Pancreas (tissue), 10 donors: ENCODE results near the gene ASXL3. TPM values are rescaled to one million over a fixed set of nuclear protein-coding genes. Genes with fewer than 3 reads are reported as not detected.

Experiments used
- ATAC-seq, 4 donors: fragments of 200-7000 bp; cut with Tn5 transposase; one replicate each; pipeline versions ENCODE4 v1.8.0 to v1.9.1; 2020; ENCODE audit warnings: mild to moderate bottlenecking in 4 of 4, moderate library complexity in 4 of 4
- DNase-seq, 6 donors: peaks; one replicate each; pipeline ENCODE4 v3.0.0-alpha.2; 2020
- FAIRE-seq: peaks from 2 replicates; lab custom pipeline; 2012; peaks lifted over from hg19 to GRCh38; lab: Jason Lieb, UNC
- H3K27ac ChIP-seq, 4 donors: fragments of 200-600 bp; sonication (generic); 1 replicate in 3 of 4; 2 replicates in 1 of 4; pipeline versions ENCODE4 v1.5.0 to v1.8.0; 2020
- H3K27me3 ChIP-seq, 4 donors: fragments of 200-600 bp; one replicate each; pipeline ENCODE4 v1.8.0; 2021
- H3K36me3 ChIP-seq, 3 donors: fragments of 200-600 bp; sonication (generic) in 1 of 3; one replicate each; pipeline versions ENCODE4 v1.5.0 to v1.8.0; 2020 to 2021
- H3K4me1 ChIP-seq, 3 donors: fragments of 200-600 bp; one replicate each; pipeline ENCODE4 v1.8.0; 2021
- H3K4me3 ChIP-seq, 4 donors: fragments of 200-600 bp; sonication (generic) in 2 of 4; one replicate each; pipeline versions ENCODE4 v1.5.0 to v1.8.0; 2020 to 2021
- H3K9me3 ChIP-seq, 4 donors: fragments of 200-600 bp; one replicate each; pipeline ENCODE4 v1.8.0; 2021
- CTCF ChIP-seq, 4 donors: fragments of 200-600 bp; sonication (generic) in 3 of 4; IDR thresholded peaks; one replicate each; pipeline versions ENCODE4 v1.5.0 to v1.8.0; 2021; ENCODE audit warnings: antibody characterized with exemption in 4 of 4
- WGBS, 2 donors: extraction: QIAGEN DNeasy Blood & Tissue Kit; methylation state at CpG; one replicate each; pipeline ENCODE4 v1.1.7; 2013; 5-methylcytosine and 5-hydroxymethylcytosine counted together
- intact Hi-C, 3 donors: fragments of 100-400 bp; cut with DNase I; formaldehyde crosslinking; loops; one replicate each; pipeline versions ENCODE4 v1.11.1 to v1.14.2; 2022
- polyA plus RNA-seq, 2 donors: library from polyadenylated mRNA; stranded (reverse); fragments of 200-250 nt; gene quantifications; one replicate each; pipeline ENCODE4 v1.2.3, GENCODE V29; 2013
- total RNA-seq, 6 donors: library from RNA; stranded (reverse); fragmentation: NEBNext Ultra II Directional in 4 of 6; extraction: Animal tissue kit (Norgen Biotek cat#: 25700) in 4 of 6; gene quantifications; one replicate each; pipeline versions ENCODE4 v1.2.1 to v1.2.4, GENCODE V29; 2021 to 2023
- donor health status: healthy with polysubstance abuse.
- donor health status: DM: no; HTN: no; CAD: no; lungs with moderate emphysema.
- donor health status: DM: no; HTN: no; CAD: no.
- donor health status: control.
- donor health status: control.
- donor health status: Bipolar disorder and iron deficiency.
- donor health status: DM: yes; HTN: yes; CAD: no.
- donor health status: DM: no; HTN: no; CAD: no.
- donor health status: DM: no; HTN: no; CAD: no.
- donor health status: DM: yes; HTN: yes; CAD: no.

The ASXL3 gene
- total and polyA plus RNA-seq, 8 donors = 0.49 to 2.5 (median 1.6) TPM

GRCh38 chr18:33710269-33710668 lies 132.2 kb downstream of the ASXL3 start:
- Histone ChIP-seq H3K36me3 (no peaks in the 10 kb centered on the region), H3K27ac (no peak overlapping the region), H3K27me3 (no peaks in the 10 kb centered on the region), H3K9me3 (no peaks in the 10 kb centered on the region), H3K4me3 (no peak overlapping the region), H3K4me1 (no peaks in the 10 kb centered on the region)
- no peak for TF ChIP-seq CTCF (IDR thresholded peaks at IDR 0.05)
- DNase-seq (no peak), FAIRE-seq (no peak), ATAC-seq (no peak)
- WGBS, 2 donors = 66 to 83% methylated on average over 2 of the region's 2 CpGs
- intact Hi-C loops = no loop called here

- no peaks in the 10 kb centered on the region for H3K9me3 ChIP-seq
- intact Hi-C loops = no loop called here
- WGBS, 2 donors = 70 to 86% methylated on average over 2 of the region's 2 CpGs
Measured at GRCh38 chr18:33711514-33711913, 133.5 kb downstream of the ASXL3 start.

GRCh38 chr18:33712719-33713118 lies 134.7 kb downstream of the ASXL3 start:
- H3K27ac ChIP-seq = no peak overlapping the region
- intact Hi-C loops = no loop called here
- no peaks in the 10 kb centered on the region for H3K4me1 ChIP-seq
- TF ChIP-seq CTCF (IDR thresholded peaks at IDR 0.05) = no peak
- FAIRE-seq = no peak
- H3K4me3 ChIP-seq = no peak overlapping the region
- no peaks in the 10 kb centered on the region for H3K9me3 ChIP-seq
- ATAC-seq = no peak
- no peaks in the 10 kb centered on the region for H3K36me3 ChIP-seq
- no peak for DNase-seq
- 58 to 64% methylated on average over 4 of the region's 4 CpGs for whole genome bisulfite sequencing, 2 donors
- H3K27me3 ChIP-seq = no peaks in the 10 kb centered on the region

More at GRCh38 chr18:33711514-33711913, 133.5 kb downstream of the ASXL3 start:
- FAIRE-seq (no peak), ATAC-seq (no peak), DNase-seq (no peak)
- H3K36me3 ChIP-seq = no peaks in the 10 kb centered on the region
- no peaks in the 10 kb centered on the region for H3K4me1 ChIP-seq
- H3K27ac ChIP-seq = no peak overlapping the region
- H3K4me3 ChIP-seq = no peak overlapping the region
- TF ChIP-seq CTCF (IDR thresholded peaks at IDR 0.05) = no peak
- H3K27me3 ChIP-seq = no peaks in the 10 kb centered on the region

- Histone ChIP-seq H3K27ac (no peak overlapping the region), H3K4me3 (no peak overlapping the region), H3K27me3 (no peaks in the 10 kb centered on the region), H3K36me3 (no peaks in the 10 kb centered on the region), H3K9me3 (no peaks in the 10 kb centered on the region), H3K4me1 (no peaks in the 10 kb centered on the region)
- no peak for DNase-seq
- TF ChIP-seq CTCF (IDR thresholded peaks at IDR 0.05) = no peak
- ATAC-seq = peak in 1 of 4 donors; percentile 46
- intact Hi-C loops = no loop called here
- FAIRE-seq = no peak
- 74 to 78% methylated on average over 4 of the region's 4 CpGs for WGBS, 2 donors
Measured at GRCh38 chr18:33716061-33716683, 138.2 kb downstream of the ASXL3 start.

GRCh38 chr18:33717339-33717738 lies 139.3 kb downstream of the ASXL3 start:
- FAIRE-seq (no peak), DNase-seq (no peak), ATAC-seq (no peak)
- intact Hi-C loops = no loop called here
- Histone ChIP-seq H3K4me1 (no peaks in the 10 kb centered on the region), H3K27me3 (no peaks in the 10 kb centered on the region), H3K36me3 (no peaks in the 10 kb centered on the region), H3K27ac (no peak overlapping the region), H3K4me3 (no peak overlapping the region), H3K9me3 (no peaks in the 10 kb centered on the region)
- WGBS, 2 donors = 80 to 81% methylated on average over 2 of the region's 2 CpGs
- TF ChIP-seq CTCF (IDR thresholded peaks at IDR 0.05) = no peak
